GM12891 (cell line): ENCODE results near the gene INTS12.

Source experiments
- PAX5 ChIP-seq: IDR thresholded peaks from 2 replicates; pipeline ENCODE4 v1.6.1; 2011; ENCODE audit warnings: low read length, moderate library complexity, mild to moderate bottlenecking; ENCODE audit not compliant: insufficient read depth, severe bottlenecking
- POLR2A ChIP-seq: IDR thresholded peaks from 2 replicates; pipeline ENCODE4 v1.6.1; 2011; ENCODE audit warnings: low read depth, low read length, control low read depth
- POLR2AphosphoS5 ChIP-seq: IDR thresholded peaks from 2 replicates; pipeline ENCODE4 v1.6.1; 2011; ENCODE audit warnings: low read depth, low read length, control low read depth
- POU2F2 ChIP-seq: IDR thresholded peaks from 2 replicates; pipeline ENCODE4 v1.6.1; 2011; ENCODE audit warnings: low read depth, mild to moderate bottlenecking, control low read depth, low read length, moderate library complexity
- SPI1 ChIP-seq: IDR thresholded peaks from 2 replicates; pipeline ENCODE4 v1.6.1; 2011; ENCODE audit warnings: low read depth, low read length, control low read depth
- TAF1 ChIP-seq: IDR thresholded peaks from 2 replicates; pipeline ENCODE4 v1.6.1; 2011; ENCODE audit warnings: low read depth, low read length, control low read depth

- TF ChIP-seq POLR2A = no peak
- TF ChIP-seq POLR2AphosphoS5 = no peak
- no peak for TF ChIP-seq TAF1
- no peak for TF ChIP-seq POU2F2
- no peak for TF ChIP-seq PAX5
- TF ChIP-seq SPI1 = no peak
Observed at GRCh38 chr4:105710012-105710600, 1.6 kb upstream of the INTS12 start.
